Suppressor macrophage (primary cell): Measurements from ENCODE around the gene CNDP2.
A peak's percentile ranks its signal among the peaks of the same experiment; 100 is the strongest.
"Not testable (repeated sequence)": the region's sequence is repeated elsewhere in the genome, so short reads cannot be mapped to it uniquely, and the experiment has no call there.

Source experiments
- DNase-seq, 4 experiments: peaks; one replicate each; pipeline ENCODE4 v3.0.0-alpha.2; 2020 to 2022

Gene CNDP2

DNA sequence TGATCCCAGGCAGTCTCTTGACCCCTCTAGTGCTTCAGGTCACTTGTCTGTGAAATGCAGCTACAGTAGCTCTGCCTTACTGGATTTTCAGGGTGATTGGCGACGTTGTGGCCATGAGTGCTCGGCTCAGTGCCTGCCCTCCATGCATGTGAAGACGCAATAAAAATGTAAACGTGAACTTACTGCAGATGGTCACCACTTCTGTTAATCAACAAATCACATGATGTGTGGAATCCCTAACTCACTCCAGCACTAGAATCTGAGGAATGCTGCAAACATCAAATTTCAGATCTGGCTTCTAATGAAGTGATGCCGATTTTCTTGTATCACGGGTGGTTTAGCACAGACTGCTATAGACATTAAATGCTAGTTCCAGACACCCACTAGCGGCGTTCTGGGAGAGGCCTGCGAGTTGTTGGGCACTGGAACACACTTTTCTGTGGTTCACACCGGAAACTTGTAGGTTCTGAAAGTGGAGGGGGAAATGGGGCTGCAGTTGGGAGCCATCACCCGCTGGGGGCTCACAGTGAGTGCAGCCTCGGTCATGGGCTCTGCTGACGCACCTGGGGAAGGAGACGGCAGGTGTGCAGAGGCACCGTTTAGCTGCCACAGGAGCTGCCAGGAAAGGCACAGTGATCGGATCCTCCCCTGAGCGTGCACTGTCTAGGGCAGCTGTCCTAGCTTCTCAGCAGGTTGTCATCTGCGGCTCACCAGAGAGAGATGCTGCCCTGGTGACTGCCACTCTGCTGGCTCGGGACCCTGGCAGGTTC, 44.7 kb downstream of the CNDP2 start:
- DNase-seq, result no peak

DNA sequence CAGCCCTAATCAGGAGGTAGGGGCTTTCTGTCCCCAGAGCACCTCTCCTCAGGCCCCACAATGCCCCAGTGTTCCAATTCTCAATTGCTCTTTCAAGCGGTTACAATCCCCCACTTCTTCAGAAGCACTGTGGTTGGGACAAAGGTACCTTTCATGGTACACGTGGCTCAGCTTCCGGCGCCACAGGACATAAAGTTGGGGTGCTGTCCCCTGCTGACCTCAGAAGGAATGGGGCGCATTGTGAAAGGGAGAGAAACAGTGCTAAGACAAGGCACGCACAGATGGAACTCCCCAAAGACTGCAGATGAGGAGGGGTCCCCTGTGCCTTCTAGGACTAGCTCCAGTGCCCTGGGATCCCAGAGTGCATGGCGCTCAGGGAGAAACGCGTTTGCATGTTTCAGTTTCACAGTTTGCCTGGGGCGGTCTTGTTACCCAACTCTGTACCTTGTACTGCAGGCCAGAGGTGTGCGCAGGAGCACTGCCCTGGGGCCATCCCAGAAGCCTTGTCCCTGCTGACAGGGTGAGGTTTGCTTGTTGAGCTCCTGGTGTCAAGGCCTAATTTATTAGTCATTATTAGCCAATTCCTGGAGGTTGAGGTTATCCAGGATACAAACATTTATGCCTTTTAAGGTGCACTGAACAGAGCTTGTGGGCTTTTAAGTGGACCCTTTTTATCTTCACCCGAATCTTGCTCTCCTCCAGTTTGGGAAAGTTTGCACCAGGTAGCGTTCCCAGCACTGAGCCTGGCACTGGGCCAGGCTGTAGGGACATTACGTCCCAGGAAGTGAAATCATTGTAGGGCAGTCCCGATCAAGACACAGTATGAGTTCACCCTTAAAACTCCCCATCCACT, 45.8 kb downstream of the CNDP2 start:
- DNase-seq, result no peak

DNA sequence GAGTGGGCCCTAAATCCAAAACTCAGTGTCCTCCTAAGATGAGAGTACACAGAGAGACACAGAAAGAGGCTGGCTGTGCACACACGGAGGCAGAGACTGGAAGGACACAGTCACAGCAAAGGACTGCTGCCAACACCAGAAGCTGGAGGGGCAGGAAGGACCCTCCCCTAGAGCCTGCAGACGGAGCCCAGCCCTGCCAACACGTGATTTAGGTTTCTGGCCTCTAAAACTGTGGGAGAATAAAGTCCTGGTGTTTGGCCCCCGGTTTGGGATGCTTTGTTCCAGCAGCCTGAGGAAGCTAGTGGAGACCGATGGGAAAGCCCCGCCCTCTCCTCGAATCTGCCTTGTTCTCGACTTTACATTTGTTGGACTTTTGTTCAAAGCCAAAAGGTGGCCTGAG, 48.7 kb downstream of the CNDP2 start:
- DNase-seq, result no peak

DNA sequence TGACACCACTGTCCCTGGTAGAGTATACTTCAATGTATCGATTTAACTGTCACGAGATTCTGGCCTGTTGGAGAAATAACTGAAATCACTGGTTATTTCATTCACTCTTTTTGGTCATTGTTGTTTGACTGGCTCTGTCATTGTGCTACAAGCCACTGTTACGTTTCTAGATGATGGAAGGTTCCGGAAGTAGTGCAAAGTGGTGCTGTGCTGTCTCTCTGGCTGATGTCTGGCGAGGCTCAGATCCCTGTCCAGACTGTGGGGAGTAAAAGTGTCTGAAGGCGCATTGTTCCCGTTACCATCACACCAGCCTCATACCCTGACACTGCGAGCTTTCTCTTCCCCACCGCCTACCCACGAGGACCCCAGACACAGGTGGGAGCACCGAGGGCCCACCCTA, 49.8 kb downstream of the CNDP2 start:
- no peak for DNase-seq

DNA sequence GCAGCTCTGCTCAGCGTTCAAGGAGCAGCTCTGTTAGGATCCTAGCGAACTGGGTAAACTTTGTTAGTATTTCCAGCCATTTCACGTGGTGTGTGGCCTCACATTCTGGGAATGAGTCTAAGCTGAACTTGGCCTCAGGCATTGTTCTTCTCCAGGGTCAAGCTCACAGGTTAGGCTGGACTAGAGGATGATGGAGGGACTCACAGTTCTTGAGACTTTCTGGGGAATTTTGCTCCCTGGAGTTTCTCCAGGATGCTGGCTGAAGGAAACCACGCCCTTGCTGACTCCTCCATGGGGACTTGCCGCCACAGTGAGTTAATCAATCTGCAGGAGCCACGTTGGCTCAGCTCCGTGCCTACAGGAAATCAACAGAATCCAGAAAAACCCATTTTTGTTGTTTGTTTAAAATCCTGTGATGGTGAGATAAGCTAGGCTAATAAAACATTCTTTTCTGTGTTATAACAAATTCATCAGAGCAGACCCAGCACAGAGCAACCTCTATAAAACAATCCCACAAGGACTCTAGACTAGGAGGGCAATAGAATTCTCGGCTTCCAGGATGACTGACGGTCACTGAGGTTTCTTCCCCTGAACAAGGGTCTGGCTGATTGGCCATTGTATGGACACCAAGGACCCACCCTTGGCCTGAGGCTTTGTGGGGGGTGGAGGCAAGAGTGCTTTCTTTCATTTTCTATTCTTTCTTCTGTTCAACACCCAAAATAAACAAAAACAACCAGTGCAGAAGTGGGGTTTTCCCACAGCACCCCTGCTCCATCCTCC, 50.8 kb downstream of the CNDP2 start:
- DNase-seq, result no peak

DNA sequence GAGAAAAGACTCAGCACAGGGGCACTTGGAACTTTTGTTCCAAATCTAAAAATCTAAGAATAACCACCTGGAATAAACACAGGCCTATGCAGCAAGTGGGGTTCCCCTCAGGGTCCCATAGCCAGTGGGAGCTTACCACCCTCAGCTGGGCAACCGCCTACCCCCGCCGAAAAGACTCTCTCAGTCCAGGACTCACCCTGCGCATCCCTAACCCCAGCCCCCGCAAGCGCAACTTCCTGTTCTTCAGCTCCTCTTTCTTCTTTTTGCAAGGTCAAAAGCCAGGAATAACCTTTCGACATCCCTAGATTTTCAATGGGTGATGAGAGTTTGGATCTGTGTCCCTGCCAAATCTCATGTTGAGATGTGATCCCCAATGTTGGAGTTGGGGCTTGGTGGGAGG, 51.7 kb downstream of the CNDP2 start:
- DNase-seq, result peak in 1 of 4 experiments; percentile 13

DNA sequence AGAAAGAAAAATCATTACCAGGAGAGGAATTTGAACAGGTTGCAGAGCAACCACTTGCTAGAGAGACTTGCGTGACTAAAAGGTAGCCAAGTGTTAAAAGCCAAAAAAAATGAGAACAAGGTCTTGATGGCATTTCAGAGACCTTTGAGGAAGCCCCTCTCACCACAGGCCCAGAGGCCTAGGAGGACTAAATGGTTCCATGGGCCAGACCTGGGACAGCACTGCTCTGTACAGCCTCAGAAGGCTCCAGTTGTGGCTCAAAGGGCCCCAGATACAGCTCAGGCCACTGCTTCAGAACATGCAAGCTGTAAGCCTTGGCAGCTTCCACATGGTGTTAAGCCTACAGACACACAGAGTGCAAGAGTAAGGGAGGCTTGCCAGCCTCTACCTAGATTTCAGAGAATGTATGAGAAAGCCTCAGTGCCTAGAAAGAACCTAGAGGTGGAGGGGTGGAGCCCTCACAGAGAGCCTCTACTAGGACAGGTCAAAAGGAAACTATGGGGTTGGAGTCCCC, 53.5 kb downstream of the CNDP2 start:
- DNase-seq, result no peak

DNA sequence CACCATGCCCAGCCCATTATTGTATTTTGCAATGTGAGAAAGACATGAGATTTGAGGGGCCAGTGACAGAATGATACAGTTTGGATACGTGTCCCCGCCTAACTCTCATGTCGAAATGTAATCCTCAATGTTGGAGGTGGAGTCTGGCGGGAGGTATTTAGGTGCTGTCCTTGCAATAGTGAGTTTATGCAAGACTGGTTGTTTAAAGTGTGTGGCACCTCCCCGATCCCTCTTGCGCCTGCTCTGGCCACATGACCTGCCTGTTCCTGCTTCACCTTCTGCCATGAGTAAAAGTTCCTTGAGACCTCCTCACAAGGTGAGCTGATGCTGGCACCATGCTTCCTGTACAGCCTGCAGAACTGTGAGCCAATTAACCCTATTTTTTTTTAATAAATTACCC, 54.7 kb downstream of the CNDP2 start:
- DNase-seq, result no peak

DNA sequence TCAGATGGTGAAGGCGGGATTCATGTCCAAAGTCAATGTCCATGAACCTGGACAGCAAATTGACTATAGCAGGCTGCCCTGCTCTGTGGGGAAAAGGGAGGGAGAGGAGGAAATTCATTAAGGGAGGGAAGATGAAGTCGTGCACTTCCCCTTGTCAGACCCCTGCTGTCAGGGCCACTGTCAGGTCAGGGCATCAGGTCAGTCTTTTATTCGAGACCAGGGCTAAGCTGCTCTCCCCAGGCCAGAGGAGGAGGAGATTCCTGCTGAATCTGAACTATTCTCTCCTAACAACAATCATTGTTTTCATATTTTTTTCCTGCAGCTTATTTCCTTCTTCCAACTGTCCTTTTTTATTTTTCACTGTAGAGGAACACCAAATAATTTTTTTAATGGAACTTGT, 55.3 kb downstream of the CNDP2 start:
- DNase-seq, result no peak

DNA sequence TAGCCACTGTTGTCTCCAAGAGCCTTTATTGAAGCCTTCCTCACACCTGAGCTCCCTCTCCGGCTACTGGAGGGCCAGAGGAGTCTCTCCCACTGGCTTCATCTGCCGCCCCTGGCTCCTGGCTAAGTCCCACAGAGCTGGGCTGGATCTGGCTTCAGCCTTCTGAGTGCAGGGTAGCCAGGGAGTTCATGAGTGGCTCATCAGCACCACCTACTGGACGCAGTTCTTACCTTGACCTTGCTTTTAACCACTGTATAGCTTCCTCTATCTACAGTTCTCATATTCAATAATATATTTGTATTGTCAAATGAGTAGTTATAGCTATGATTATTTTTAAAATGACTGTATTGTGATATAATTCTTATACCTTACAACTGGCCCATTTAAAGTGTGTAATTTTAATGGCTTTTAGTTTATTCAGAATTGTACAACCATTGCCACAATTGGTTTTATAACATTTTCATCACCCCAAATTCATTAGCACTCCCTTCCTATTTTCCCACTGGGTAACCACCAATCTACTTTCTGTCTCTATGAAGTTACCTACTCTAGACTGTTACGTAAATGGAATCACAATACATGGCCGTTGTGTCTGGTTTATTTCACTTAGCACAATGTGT, 55.9 kb downstream of the CNDP2 start:
- peak; percentile 90 to 94 (median 93) for DNase-seq

DNA sequence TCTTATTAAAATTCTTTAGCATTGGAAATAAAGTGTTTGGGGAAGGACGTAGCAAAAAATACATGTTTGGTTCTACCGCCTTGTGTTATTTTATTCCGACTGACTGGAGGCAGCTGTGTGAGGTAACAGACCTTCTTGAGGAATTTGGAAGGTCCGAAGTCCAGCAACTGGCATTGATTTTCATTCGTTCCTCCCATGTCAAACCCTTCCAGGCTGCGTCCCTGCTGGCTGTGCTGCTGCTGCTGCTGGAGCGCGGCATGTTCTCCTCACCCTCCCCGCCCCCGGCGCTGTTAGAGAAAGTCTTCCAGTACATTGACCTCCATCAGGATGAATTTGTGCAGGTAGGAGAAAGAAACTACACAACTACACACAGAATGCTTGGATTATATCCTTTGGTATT, 60.0 kb downstream of the CNDP2 start:
- no peak for DNase-seq

DNA sequence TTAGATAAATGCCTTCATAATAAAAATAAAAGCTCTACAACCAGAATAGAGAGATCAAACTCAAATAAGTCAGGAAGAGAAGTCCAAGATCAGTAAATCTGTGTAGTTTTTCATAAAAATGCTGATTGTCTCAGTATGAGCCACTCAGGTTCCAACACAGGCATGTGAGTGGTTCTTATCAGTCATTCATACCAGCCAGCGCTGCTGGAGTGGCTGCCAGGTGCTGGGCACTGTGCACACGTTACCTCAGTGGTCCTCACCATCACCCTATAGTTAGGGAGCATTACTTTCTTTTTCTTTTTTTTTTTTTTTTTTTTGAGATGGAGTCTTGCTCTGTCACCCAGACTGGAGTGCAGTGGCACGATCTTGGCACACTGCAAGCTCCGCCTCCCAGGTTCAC, 61.9 kb downstream of the CNDP2 start:
- no peak for DNase-seq

DNA sequence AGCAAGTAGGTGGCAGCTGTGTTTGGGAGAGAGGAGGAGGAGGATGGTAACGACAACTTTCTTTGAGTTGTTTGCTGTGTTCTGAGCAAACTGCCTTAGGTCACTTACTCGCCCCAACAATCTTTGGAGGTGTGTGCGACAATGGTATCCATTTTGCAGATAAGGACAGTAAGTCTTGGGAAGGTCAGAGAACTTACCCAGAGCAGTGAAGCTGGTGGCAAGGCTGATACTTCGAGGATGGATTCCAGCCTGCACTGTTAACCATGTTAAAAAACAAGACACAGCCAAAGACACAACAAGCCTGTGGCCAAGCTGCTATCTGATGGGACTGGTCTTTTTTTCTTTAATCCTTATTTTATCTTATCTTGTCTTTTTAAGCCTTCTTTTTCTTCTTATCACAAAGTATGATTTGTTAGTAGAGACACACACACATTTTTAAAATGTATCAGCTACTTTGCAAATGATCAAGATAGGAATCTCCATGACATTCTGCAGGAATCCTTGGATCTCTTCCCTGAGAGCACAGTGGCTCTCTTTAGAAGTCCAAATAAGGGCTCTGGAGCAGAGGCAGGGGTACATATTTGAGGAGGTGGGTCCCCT, 66.1 kb downstream of the CNDP2 start:
- no peak for DNase-seq

DNA sequence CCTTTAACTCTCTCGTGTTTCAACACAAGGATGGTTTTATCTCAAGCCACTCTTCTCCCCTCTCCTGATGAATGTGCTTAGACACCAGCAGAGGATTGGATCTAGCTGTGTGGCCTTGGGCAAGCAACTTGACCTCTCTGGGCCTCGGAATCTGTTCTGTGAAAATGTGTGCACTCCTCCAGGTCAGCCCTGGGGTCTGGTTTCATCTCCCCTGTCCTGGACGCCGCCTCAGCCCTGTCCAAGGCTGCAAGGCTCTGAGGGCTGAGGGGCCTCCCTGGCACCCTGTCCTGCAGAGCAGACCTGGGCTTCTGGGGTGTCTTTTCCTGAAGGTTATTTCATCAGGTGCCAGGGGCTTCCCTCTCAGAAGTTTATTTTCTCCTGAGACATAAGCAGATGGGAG, 66.6 kb downstream of the CNDP2 start:
- no peak for DNase-seq

DNA sequence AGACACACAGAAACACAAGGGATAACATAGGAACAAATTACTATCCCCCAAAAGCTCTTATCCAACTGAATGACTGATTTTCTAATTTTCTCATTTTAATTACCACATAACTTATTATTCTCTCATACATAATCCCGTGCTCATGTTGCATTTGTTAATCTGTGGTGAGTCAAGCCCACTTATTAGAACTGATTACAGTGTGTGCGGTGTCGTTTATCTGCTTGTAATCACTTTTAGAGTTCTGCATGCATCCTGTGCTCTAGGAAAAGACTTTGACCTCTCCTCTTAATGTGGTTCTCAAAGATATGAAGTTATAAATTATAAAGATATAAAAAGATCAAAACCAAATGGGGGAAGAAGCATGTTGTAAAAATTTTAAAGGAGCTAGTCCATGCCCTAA, 67.8 kb downstream of the CNDP2 start:
- no peak for DNase-seq

DNA sequence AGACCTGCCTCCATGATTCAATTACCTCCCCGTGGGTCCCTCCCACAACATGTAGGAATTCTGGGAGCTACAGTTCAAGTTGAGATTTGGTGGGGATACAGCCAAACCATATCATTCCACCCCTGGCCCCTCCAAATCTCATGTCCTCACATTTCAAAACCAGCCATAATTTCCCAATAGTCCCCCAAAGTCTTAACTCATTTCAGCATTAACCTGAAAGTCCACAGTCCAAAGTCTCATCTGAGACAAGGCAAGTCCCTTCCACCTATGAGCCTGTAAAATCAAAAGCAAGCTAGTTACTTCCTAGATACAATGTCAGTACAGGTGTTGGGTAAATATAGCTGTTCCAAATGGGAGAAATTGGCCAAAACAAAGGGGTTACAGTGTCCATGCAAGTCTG, 69.0 kb downstream of the CNDP2 start:
- not testable (repeated sequence) for DNase-seq

DNA sequence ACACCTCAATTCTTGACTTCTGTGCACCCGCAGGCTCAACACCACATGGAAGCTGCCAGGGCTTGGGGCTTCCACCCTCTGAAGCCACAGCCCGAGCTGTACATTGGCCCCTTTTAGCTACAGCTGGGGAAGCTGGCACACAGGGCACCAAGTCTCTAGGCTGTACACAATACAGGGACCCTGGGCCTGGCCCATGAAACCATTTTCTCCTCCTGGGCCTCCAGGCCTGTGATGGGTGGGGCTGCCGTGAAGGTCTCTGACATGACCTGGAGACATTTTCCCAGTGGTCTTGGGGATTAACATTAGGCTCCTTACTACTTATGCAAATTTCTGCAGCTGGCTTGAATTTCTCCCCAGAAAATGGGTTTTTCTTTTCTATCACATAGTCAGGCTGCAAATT, 69.8 kb downstream of the CNDP2 start:
- not testable (repeated sequence) for DNase-seq

DNA sequence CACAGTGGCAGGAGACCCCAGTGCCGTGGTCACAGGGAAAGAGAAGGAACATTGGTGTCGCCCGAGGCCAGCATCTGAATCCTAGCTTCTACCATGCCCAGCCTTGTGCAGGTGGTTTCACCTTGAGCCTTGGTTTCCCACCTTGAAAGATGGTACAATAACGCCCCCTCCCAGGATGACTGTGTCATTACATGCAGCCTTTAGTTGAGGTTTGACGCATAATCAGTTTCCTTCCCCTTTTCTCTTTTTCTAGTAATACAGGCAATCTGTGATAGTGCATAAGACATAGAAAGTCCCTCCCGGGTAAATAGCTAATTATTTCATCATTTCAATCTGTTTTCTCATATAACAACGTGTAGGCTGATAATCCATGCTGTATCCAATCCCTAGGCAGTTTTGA, 71.7 kb downstream of the CNDP2 start:
- peak; percentile 41 to 74 (median 58) for DNase-seq

DNA sequence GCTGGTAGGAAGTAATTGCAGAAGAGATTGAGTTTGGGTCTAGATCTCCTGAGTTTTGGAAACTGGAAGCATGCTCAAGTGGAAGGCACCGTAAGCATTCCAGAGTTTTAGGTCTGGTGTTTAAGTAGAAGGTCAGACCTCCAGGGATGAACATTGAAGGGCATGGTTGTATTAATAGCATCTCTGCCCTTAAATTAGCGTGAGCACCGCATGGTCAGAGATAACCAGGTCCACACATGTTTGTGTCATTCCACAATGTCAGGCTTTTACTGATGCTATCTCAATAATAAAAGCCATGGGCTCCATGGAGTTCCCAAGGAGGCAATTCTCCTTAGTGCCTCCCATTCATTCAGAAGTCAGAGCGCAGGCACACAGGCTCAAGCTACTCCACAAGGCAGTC, 73.2 kb downstream of the CNDP2 start:
- no peak for DNase-seq

DNA sequence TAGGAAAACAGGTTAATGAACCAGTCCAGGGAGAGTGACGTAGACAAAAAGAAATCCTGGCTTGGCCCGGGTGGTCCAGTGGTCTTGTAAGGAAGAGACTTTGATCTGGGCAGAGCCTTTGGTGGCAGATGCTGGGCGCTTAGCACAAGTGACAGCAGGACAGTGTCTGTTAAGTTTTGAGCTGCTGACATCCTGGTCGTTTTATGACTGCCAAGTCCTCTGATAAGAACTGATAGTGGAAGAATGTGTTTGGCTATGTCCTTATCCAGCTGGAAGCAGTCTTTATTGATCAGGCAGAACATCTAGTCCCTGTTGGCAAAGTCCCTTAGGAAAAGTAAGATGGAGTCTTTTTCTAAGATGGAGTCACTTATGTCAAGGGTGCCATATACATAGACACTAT, 74.1 kb downstream of the CNDP2 start:
- no peak for DNase-seq

DNA sequence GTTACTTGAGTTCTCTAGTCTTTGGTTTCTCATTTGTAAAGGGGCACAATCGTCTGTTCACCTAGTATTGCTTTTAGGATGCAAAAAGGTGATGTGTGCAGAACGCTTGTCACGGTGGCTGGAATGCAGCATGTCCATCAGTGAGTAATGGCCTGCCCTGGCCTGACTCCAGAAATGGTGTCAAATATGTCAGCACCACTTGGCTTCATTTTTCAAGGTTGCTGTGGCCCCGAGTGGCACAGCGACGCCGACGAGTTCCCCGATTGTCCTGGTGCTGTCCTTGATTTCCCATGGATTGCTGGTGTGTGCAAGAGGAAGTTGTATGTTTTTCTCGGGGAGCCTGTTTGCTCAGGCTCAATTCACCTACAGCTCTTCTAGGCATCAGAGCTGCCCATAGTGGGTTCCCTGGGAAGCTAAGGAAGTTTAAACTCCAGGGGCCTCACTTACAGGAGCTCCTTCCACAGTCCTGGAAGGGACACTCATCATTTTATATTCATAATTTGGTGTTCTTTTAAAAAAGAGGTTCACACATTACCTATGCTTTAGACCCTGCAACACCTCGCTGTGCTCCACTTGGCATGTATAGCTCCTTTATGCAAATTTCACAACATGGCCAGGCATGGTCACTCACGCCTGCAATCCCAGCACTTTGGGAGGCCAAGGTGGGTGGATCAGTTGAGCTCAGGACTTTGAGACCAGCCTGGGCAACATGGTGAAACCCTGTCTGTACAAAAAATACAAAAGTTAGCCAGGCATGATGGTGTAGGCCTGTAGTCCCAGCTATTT, 75.9 kb downstream of the CNDP2 start:
- no peak for DNase-seq
